GM19328 (cell line): Measurements from ENCODE around the gene YIF1A.

Experiments
- ATAC-seq: cut with Tn5 transposase; IDR thresholded peaks from one replicate; pipeline ENCODE4 v1.9.1; 2021; ENCODE audit warnings: mild to moderate bottlenecking, moderate library complexity; ENCODE audit not compliant: unreplicated experiment

YIF1A gene

GRCh38 chr11:66288671-66289547, at the start of gene YIF1A:
YIF1A (minus strand) TSS chr11:66289143; CDS start chr11:66288985, 158 bp downstream.
- ATAC-seq: peak; percentile 88

- ATAC-seq: no peak
Measured at GRCh38 chr11:66337103-66337899, 48.4 kb upstream of the YIF1A start.

DNA sequence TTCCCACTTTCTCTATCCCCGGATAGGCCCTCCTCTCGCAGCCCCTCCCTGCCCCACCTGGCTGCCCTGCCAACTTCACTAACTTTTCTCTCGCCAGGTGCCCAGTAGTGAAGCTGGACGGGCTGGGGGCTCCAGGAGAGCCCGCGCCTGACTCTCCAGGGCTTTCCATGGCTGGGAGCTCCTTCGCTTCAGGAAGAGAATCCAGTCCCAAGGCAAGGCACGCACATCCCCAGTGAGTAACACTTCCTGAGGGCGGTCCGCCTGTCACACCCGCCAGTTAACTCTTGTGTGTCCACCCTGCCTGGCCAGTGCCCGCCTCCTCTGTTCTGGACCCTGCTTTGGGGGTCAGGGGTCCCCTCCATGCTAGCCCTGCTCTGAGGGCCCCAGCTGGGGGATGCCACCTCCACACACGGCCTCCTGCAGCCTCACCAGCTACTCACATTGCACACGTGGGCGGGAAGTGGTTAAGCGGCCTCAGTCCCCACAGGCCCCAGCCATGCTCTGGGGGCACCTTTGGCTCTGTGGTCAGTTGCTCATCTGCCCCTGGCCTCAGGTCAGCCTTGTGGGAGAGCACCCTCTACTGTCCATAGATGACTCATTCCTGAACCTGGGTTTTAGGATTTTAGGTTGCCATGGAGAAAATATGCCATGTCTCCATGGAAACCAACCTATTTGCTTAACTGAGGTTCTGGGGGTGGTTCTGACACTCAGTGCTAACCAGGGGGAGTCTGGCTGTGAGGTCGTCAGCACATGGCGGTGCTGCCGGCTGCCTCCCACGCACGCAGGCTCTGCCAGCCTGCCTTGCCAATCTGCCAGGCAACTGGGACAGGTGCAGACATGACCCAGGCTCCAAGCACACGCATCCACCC, 47.5 kb upstream of the YIF1A start, which contains the start of gene RIN1:
TSS of gene RIN1 (minus strand) at position 201 of the 869 bp plus-strand sequence. CDS start at position 169, 32 bp downstream.
- no peak for ATAC-seq

DNA sequence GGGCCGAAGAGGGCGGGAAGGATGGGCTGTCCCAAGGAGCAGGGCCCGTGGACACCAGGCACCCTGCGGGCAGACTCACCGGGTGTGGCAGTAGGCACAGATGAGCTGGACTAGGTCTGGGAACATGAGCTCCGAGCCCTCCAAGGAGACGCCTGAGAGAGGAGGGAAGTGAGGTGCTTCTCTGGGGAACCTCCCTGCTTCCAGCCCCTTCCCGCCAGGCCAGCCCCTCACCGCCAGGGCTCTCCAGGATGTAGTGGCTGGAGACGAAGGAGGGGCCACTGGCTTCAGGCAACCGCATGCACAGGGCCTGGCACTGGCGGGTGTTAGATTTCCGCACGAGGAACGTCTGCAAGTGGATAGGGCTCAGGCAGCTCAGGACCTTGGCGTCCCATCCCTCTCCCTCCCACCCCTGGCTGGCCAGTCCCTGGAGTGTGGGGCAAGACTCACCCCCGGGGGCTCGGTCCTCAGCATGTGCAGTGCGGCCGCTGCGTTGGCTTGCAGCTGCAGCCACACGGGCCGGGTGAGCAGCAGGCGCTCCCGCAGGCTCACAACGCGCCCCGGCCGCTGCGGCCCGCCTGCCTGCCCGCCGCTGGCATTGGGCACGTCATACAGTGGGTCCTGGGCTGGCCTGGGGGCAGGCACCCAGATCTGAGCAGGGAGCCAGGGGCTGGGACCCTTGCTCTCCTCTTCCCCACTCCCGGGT, 46.7 kb upstream of the YIF1A start:
- ATAC-seq: no peak

DNA sequence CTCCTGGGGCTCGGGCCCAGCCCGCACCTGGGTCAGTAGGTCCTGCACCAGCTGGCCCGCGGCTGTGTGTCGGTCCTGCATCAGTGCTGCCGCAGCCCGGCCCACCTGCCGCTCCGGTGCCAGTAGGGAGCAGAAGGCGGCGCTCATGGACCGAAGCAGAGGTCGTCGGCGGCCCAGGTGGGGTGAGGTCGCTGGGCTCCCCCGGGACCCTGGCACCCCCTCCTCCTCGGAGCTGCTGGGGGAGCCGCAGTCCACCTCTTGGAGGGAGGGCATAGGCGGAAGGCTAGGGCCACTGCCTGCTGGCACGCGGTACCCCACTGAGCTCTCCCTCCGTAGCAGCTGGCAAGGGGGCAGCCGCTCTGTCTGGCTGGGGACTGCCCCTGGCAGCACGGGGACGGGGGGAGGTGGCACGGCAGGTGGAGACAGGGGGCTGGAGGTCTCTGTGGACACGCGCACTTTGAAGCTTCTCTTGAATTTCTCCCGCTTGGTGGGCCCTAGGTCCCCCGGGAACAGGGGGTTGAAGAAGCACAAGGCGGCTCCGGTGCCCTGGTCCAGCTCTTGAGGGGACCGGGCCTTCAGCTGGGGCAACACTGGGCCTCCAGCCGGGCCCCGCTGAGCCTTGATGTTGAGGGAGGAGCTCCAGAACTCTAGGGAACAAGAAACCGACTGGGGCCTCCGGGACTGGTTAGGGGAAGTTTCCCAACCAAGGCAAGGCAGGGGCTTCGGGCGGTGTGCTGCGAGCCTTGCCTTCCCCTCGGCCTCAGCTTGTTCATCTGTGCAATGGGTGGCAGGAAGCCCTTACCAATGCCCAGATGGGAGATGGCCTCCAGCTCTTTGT, 45.9 kb upstream of the YIF1A start:
- ATAC-seq: no peak

DNA sequence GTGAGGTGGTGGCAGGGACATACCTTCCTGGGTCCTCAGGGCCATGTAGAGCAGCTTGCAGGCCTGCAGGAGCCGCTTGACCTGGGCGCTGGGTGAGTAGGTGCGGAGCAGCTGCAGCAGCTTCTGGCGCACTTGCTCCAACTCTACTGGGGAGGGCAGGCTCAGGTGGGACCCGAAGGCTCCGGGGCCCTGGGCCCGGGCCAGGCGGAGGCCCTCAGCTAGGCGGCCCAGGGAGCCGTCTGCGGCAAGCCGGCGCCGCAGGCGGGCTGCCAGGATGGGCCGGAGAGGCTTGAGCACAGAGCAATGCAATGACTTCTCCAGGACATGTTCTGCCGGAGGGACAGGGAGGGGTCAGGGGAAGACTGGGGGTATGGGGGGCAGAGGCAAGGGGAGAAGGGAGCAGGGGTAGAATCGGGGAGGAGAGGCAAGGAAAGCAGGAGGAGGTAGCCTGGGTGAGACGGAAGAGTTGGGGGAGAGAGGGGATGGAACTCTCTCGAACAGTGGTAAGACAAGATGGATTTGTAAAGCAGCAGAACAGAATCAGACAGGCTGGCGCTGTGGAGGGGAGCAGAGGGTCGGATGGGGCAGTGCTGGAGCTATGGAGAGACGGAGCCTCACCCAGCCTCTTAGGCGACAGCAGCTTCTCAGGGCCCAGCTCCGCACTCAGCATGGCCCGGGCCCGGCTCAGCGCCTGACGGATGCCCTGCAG, 45.1 kb upstream of the YIF1A start:
- ATAC-seq: no peak

- ATAC-seq: no peak
Measured at GRCh38 chr11:66333220-66333877, 44.4 kb upstream of the YIF1A start.

GRCh38 chr11:66332371-66333219, 43.7 kb upstream of the YIF1A start:
- no peak for ATAC-seq

GRCh38 chr11:66331542-66332370, 42.8 kb upstream of the YIF1A start:
- no peak for ATAC-seq

DNA sequence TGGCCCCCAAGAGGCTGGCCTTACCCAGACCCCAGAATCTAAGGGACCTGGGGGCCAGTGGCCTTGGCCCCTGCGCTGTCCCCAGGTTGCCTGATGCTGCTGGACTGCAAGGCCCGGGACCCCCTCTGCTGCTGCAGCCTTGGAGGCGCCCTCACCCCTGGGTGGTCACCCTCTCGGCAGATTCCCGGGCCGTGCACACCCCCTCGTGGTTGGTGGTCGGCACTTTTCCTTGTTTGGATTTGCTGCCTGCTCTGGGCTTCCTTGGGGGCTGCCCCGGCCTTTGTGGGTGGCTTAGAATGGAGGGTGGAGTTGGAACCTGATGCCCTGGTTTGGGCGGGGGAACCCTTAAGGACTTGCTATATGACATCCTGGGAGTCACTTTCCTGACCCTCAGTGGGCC, 42.0 kb upstream of the YIF1A start:
- no peak for ATAC-seq

DNA sequence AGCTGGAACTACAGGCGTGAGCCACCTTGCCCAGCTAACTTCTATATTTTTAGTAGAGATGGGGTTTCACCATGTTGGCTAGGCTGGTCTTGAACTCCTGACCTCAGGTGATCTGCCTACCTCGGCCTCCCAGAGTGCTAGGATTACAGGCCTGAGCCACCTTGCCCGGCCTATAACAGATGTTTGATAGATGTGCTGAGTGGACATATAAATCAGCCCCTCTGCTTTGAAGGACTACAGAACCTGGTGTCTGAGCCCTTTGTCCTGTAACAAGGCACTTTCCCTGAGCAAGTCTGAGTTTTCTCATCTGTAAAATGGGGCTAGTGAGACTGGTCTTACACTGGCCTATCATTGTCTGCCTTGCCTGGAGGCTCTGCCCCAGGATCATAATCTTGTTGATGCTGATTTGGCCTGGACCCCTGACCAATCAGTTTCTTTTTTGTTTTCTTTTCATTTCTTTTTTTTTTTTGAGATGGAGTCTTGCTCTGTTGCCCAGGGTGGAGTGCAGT, 40.3 kb upstream of the YIF1A start:
- no peak for ATAC-seq

- no peak for ATAC-seq
Measured at GRCh38 chr11:66328302-66329144, 39.6 kb upstream of the YIF1A start.

GRCh38 chr11:66328031-66328301, 39.0 kb upstream of the YIF1A start:
- ATAC-seq: no peak

- ATAC-seq: no peak
Measured at GRCh38 chr11:66327171-66328030, 38.5 kb upstream of the YIF1A start.
